Kidney (tissue), 14 donors: ENCODE measurements around the gene IMPG2. TPM values are rescaled to one million over a fixed set of nuclear protein-coding genes. Genes with fewer than 3 reads are reported as not detected.

Experiments
- DNase-seq, 5 donors: peaks; one replicate each; pipeline ENCODE4 v3.0.0-alpha.2; 2013 to 2020
- FAIRE-seq: peaks from 2 replicates; lab custom pipeline; 2012; peaks lifted over from hg19 to GRCh38; lab: Jason Lieb, UNC
- H3K27ac ChIP-seq, 2 donors: one replicate each; pipeline ENCODE4 v1.7.0; 2013; ENCODE audit warnings: low read depth in 2 of 2, low read length in 2 of 2, inconsistent platforms in 1 of 2
- H3K27me3 ChIP-seq: one replicate; pipeline ENCODE4 v1.7.1; 2013; ENCODE audit warnings: low read length, inconsistent platforms; ENCODE audit not compliant: control insufficient read depth, insufficient read depth
- H3K36me3 ChIP-seq, 3 donors: one replicate each; pipeline versions ENCODE4 v1.7.0 to v1.7.1; 2013; ENCODE audit warnings: low read length in 3 of 3, control low read depth in 1 of 3, inconsistent platforms in 1 of 3; ENCODE audit not compliant: insufficient read depth in 3 of 3, control insufficient read depth in 2 of 3
- H3K4me1 ChIP-seq, 3 donors: one replicate each; pipeline versions ENCODE4 v1.7.0 to v1.7.1; 2013; ENCODE audit warnings: low read length in 3 of 3, inconsistent platforms in 1 of 3, low read depth in 1 of 3; ENCODE audit not compliant: control insufficient read depth in 2 of 3, insufficient read depth in 2 of 3
- H3K4me3 ChIP-seq, 3 donors: one replicate each; pipeline versions ENCODE4 v1.7.0 to v1.8.1; 2013; ENCODE audit warnings: low read length in 3 of 3, control low read depth in 1 of 3, inconsistent platforms in 1 of 3
- H3K9ac ChIP-seq, 3 donors: one replicate each; pipeline versions ENCODE4 v1.7.0 to v1.7.1; 2013; ENCODE audit warnings: low read length in 3 of 3, control low read depth in 1 of 3, inconsistent platforms in 1 of 3
- H3K9me3 ChIP-seq, 3 donors: one replicate each; pipeline versions ENCODE4 v1.7.0 to v1.7.1; 2013; ENCODE audit warnings: low read length in 3 of 3, control low read depth in 1 of 3, inconsistent platforms in 1 of 3; ENCODE audit not compliant: control insufficient read depth in 2 of 3, insufficient read depth in 1 of 3
- CTCF ChIP-seq: IDR thresholded peaks from 3 replicates; pipeline ENCODE4 v1.5.1; 2012; ENCODE audit warnings: mild to moderate bottlenecking, moderate library complexity, borderline replicate concordance; ENCODE audit not compliant: insufficient read depth; ENCODE audit errors: extremely low read depth
- intact Hi-C: fragments of 100-400 bp; cut with DNase I; formaldehyde crosslinking; loops from one replicate; pipeline ENCODE4 v1.11.1; 2022
- polyA plus RNA-seq: library from polyadenylated mRNA; stranded (reverse); fragments of 350-450 nt; fragmentation: Illumina TruSeq; extraction: RNeasy Lipid Tissue Mini Kit (QIAGEN cat#74804); gene quantifications from one replicate; pipeline ENCODE4 v1.2.3, GENCODE V29; 2014; ENCODE audit warnings: low read depth, low replicate concordance; ENCODE audit not compliant: insufficient read depth
- total RNA-seq: library from RNA; stranded (reverse); fragmentation: NEBNext Ultra II Directional; extraction: Animal tissue kit (Norgen Biotek cat#: 25700); gene quantifications from one replicate; pipeline ENCODE4 v1.2.1, GENCODE V29; 2021
- donor health status: control.
- donor health status: control.
- donor health status: control.
- donor health status: control.
- donor health status: control.
- donor health status: DM: yes; HTN: yes; CAD: no.
- donor health status: Normal renal cell carcinoma (clear cell type).

IMPG2 gene
- total and polyA plus RNA-seq, 2 donors from 2014 or later: 0.15 to 0.85 TPM

DNA sequence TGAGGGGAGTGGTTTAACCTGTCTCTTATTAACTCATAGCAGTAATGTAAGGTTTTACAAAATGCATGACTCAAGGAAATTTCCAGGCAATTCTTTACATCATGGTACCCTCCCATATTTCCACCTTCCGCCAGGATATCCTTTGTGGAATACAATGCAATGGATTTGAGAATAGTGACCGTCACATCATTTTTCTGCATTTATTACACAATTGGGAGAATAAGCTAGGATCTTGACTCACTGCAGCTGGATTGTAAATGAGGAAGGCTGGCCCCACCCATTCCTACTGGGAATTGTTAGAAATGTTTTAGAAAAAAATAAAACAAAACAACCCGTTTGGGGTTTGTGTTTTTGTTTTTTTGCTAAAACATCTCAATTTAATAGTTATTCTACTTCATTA, 97.4 kb downstream of the IMPG2 start:
- peaks cover 0 to 10% (median 0%) of the 10 kb centered on the region in 3 donors for H3K9me3 ChIP-seq
- FAIRE-seq (no peak), DNase-seq (no peak)
- no peak for TF ChIP-seq CTCF
- no peak overlapping the region for H3K9ac ChIP-seq
- H3K27ac ChIP-seq: no peak overlapping the region
- no peaks in the 10 kb centered on the region for H3K4me1 ChIP-seq
- no peaks in the 10 kb centered on the region for H3K27me3 ChIP-seq
- H3K4me3 ChIP-seq: no peak overlapping the region
- intact Hi-C loops: no loop called here
- no peaks in the 10 kb centered on the region for H3K36me3 ChIP-seq

GRCh38 chr3:101219842-101220560, 100.4 kb downstream of the IMPG2 start:
- intact Hi-C loops: no loop called here
- Histone ChIP-seq H3K36me3 (no peaks in the 10 kb centered on the region), H3K27ac (no peak overlapping the region), H3K9ac (no peak overlapping the region), H3K4me1 (no peaks in the 10 kb centered on the region), H3K27me3 (no peaks in the 10 kb centered on the region), H3K4me3 (no peak overlapping the region), H3K9me3 (peaks cover 0 to 10% (median 0%) of the 10 kb centered on the region in 3 donors)
- no peak for TF ChIP-seq CTCF
- FAIRE-seq: no peak
- DNase-seq: no peak

DNA sequence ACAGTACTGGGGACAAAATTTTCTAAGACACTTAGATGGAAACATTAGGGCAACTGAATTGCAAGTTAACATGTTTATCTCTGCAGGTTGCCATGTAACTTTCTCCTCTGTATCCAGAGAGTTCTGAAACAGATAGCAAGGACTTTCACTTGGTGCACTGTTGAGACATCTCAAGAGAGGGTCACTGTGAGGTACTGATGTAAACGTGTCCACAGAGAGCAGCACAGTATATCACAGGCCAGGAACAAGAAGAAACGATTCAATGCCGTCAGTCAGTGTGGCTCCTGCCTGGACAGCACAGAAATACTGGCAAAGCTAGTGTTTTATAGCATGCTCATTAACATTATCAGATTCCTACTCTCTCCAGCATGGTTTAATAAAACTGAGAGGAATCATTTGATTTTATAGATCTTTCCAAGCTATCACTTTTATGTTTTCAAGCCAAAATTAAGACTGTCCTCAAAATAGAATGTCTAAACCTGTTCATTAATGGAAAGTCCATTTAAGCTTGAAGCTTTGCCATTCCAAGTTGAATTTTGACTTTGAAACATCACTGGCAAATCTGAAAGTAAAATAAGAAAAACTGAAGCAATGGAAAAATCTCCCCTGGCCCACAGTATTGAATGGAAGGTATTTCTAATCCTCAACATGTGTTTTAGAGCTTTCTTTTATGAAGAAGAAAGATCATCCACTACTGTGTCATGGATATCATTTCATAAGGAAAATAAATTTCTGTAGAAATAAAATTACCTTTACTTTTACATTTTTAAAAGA, 102.7 kb downstream of the IMPG2 start:
- Histone ChIP-seq H3K4me1 (no peaks in the 10 kb centered on the region), H3K9me3 (peaks cover 0 to 10% (median 0%) of the 10 kb centered on the region in 3 donors), H3K27ac (no peak overlapping the region), H3K27me3 (no peaks in the 10 kb centered on the region), H3K4me3 (no peak overlapping the region), H3K36me3 (no peaks in the 10 kb centered on the region), H3K9ac (no peak overlapping the region)
- no peak for DNase-seq
- TF ChIP-seq CTCF: no peak
- intact Hi-C loops: no loop called here
- no peak for FAIRE-seq
